K562 (cell line): ENCODE results near the gene NUDT9.

Source experiments
- TF ChIP-seq, protein P1 (sequence below): sonication (generic); formaldehyde crosslinking; IDR thresholded peaks from 2 replicates; pipeline ENCODE4 v1.8.1; 2022; ENCODE audit warnings: missing genetic modification reagents
- TF ChIP-seq, protein P2 (sequence below): sonication (generic); formaldehyde crosslinking; IDR thresholded peaks from 2 replicates; pipeline ENCODE4 v1.8.0; 2022; ENCODE audit warnings: mild to moderate bottlenecking, missing genetic modification reagents

DNA sequence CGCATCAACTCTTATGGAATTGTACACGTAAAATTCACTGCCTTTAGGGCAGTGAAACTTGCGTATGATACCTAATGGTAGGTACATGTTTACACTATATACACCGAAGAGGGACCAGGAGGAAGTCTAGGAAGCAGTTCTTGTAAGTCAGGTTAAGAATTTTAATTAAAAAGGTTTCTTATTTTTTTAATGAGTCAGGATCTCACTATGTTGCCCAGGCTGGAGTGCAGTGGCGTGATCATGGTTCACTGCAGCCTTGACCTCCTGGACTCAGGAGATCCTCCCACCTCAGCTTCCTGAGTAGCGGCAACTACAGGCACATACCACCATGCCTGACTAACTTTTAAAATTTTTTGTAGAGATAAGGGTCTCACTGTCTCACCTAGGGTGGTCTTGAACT, 6.6 kb downstream of the NUDT9 start:
- TF ChIP-seq, protein P1, sequence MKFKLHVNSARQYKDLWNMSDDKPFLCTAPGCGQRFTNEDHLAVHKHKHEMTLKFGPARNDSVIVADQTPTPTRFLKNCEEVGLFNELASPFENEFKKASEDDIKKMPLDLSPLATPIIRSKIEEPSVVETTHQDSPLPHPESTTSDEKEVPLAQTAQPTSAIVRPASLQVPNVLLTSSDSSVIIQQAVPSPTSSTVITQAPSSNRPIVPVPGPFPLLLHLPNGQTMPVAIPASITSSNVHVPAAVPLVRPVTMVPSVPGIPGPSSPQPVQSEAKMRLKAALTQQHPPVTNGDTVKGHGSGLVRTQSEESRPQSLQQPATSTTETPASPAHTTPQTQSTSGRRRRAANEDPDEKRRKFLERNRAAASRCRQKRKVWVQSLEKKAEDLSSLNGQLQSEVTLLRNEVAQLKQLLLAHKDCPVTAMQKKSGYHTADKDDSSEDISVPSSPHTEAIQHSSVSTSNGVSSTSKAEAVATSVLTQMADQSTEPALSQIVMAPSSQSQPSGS (CRISPR knock-in tag): no peak
- TF ChIP-seq, protein P2, sequence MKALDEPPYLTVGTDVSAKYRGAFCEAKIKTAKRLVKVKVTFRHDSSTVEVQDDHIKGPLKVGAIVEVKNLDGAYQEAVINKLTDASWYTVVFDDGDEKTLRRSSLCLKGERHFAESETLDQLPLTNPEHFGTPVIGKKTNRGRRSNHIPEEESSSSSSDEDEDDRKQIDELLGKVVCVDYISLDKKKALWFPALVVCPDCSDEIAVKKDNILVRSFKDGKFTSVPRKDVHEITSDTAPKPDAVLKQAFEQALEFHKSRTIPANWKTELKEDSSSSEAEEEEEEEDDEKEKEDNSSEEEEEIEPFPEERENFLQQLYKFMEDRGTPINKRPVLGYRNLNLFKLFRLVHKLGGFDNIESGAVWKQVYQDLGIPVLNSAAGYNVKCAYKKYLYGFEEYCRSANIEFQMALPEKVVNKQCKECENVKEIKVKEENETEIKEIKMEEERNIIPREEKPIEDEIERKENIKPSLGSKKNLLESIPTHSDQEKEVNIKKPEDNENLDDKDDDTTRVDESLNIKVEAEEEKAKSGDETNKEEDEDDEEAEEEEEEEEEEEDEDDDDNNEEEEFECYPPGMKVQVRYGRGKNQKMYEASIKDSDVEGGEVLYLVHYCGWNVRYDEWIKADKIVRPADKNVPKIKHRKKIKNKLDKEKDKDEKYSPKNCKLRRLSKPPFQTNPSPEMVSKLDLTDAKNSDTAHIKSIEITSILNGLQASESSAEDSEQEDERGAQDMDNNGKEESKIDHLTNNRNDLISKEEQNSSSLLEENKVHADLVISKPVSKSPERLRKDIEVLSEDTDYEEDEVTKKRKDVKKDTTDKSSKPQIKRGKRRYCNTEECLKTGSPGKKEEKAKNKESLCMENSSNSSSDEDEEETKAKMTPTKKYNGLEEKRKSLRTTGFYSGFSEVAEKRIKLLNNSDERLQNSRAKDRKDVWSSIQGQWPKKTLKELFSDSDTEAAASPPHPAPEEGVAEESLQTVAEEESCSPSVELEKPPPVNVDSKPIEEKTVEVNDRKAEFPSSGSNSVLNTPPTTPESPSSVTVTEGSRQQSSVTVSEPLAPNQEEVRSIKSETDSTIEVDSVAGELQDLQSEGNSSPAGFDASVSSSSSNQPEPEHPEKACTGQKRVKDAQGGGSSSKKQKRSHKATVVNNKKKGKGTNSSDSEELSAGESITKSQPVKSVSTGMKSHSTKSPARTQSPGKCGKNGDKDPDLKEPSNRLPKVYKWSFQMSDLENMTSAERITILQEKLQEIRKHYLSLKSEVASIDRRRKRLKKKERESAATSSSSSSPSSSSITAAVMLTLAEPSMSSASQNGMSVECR (CRISPR knock-in tag): no peak
